Activated gamma-delta T cell treated with anti-CD3 and anti-CD28 coated beads, Interleukin-2, amount 50 U/mL, for 16 hours (primary cell): Measurements from ENCODE around the gene SLC6A4.
"Not testable (repeated sequence)": the region's sequence is repeated elsewhere in the genome, so short reads cannot be mapped to it uniquely, and the experiment has no call there.

Experiments used
- DNase-seq: peaks from one replicate; pipeline ENCODE4 v3.0.0-alpha.2; 2020; ENCODE audit warnings: low read depth

Gene SLC6A4

DNA sequence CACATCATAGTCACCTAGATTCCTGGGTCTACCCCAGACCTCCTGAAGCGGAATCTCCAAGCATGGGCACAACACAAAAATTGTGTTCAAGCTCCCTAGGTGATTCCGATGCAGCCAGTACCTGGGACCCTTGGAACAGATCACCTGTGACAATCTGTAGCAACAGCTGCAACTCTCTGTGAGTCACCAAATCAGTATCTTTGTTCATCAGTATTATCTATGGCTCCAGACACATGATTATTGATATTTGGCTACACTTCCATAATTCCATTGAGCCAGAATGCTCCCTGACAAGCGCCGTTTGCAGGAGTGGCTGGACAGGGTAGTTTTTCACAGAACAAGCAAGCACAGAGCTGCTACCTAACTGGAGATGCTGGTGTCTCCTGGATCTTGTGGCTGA, 16.2 kb downstream of the SLC6A4 start:
- DNase-seq = no peak

DNA sequence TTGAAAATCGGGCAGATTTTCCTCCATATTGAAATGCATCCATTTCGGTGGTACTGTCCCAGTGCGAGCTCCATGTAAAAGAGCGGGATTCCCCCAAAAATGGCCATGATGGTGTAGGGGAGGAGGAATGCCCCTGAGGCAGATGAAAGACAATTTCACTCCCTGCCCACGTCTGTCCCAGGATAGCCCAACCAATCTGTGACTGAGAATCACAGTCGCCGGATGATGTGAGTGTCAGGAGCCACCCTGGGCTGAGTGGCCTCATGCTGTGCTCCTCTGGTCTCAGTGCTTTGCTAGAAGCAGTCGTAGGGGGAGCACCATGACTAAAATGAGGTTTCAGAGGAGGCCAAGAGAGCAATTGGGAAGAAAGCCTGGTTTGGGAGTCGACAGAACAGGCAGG, 16.7 kb downstream of the SLC6A4 start:
- DNase-seq = no peak

- DNase-seq = no peak
Measured at GRCh38 chr17:30217746-30218245, 17.7 kb downstream of the SLC6A4 start.

- DNase-seq = no peak
Measured at GRCh38 chr17:30217054-30217453, 18.4 kb downstream of the SLC6A4 start.

GRCh38 chr17:30212750-30213149, 22.7 kb downstream of the SLC6A4 start:
- no peak for DNase-seq

GRCh38 chr17:30211371-30211770, 24.1 kb downstream of the SLC6A4 start:
- no peak for DNase-seq

DNA sequence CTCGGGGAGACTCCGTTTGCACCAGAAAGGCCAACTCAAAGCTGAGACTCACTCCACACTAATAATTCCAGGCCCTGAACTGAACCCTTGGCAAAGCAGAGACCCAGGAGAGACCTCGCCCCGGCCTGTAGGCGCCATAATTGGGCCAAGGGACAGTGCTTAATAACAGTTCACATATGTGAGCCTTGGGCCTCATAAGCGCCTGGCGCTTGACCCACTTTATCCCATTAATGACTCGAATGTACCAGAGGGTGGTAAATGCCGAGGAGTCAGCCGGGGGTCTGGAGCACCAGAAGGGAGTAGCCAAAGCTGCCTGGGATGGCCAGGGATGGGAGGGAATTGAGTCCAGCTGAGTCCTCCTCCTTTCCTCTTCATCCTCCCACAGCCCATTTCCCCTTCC, 24.6 kb downstream of the SLC6A4 start:
- DNase-seq = no peak

DNA sequence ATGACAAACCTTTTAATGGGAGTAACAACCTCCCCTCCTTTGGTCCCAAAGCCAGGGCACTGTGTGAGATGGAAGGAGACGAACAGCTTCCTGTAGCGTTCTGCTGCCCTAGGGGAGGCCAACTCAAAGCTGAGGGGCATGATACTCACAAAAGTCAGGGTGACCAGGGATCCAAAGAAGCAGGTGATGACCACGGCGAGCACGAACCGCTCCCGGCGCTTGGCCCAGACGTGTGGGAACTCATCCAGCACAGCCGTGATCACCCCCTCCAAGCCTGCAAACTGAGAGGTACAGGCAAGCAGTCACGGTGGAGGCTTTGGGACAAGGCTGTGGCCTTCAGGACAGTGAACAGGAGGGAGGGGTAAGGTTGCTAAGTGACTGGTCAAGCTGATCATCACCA, 25.1 kb downstream of the SLC6A4 start:
- DNase-seq = no peak

- no peak for DNase-seq
Measured at GRCh38 chr17:30209930-30210329, 25.6 kb downstream of the SLC6A4 start.

DNA sequence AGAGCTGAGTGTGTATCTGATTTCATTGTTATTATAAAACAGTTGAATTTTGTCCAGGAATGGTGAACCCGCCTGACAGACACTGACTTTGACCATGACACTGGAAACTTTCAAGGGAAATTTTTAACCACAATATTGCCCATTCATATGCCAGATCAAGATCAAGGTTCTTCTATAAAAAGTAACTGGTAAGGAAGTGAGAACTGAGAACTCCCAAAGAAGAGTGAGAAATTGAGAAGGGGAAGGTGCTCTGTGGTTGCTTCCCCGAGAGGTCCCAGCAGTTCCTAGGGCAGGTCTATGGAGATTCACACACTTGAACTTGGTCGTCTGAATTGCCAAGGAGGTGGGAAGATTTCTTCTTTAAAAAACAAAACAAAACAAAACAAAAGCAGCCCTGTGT, 27.3 kb downstream of the SLC6A4 start:
- no peak for DNase-seq

DNA sequence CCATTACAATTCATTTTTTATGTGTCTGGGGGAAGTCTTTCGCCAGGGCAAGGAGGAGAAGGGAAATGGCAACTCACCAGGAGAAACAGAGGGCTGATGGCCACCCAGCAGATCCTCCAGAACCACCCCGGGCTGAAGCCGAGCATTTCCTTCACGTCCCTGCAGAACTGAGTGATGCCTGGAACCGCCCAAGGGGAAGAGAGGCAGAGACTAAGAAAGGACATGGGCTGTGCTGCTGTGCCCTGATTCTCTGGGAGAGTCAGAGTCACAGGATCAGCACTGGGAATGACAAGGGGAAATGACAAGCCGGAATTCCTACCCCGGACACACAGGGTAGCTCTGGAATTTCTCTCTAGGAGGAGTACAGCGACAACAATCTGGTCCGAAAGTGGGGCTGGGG, 27.8 kb downstream of the SLC6A4 start:
- DNase-seq = no peak

GRCh38 chr17:30203471-30203981, 32.0 kb downstream of the SLC6A4 start:
- no peak for DNase-seq

DNA sequence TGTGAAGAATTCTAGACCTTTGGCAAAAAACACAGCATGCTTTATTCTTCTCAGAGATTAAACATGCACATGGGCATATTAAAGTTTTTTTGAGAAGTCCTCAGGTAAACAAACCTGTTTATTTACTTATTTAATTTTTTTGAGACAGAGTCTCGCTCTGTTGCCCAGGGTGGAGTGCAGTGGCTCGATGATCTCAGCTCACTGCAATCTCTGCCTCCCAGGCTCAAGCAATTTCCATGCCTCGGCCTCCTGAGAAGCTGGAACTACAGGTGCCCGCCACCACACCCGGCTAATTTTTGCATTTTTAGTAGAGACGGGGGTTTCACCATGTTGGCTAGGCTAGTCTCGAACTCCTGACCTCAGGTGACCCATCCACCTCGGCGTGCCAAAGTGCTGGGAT, 34.8 kb downstream of the SLC6A4 start:
- not testable (repeated sequence) for DNase-seq

GRCh38 chr17:30200106-30200505, 35.4 kb downstream of the SLC6A4 start:
- no peak for DNase-seq

DNA sequence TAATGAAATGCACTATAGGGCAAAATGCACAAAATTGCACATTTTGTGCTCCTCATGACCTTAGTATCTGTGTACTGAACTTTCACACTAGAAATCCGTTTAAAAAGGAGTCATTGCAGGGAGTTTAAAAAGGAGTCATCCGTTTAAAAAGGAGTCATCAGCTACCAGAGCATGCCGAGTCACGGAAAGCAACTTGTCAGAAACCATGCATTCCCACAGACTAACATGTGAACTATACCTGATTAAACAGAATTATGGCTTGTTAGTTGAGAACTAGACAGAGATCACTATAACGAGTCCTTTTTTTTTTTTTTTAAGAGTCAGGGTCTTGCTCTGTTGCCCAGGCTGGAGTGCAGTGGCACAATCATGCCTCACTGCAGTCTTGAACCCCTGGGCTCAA, 35.9 kb downstream of the SLC6A4 start:
- DNase-seq = no peak

DNA sequence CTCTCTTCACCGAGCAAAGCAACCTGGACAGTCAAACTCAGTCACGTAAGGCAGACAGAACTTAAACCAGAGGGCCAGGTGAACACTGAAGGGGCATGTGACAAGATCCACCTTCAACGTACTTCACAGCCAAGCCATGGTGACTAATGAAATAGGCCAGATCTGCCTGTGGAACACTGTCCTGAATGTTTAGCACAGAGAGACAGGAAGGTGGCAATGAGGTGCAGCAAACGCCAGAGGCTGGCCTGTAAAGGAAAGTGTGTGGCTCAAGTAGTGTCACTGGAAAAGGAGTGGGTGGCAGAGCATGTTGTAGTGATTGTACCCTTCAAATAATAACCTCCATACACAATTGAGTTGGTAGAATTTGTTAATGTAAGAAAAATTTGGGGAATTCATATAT, 38.1 kb downstream of the SLC6A4 start:
- no peak for DNase-seq

GRCh38 chr17:30196504-30196903, 39.0 kb downstream of the SLC6A4 start:
- no peak for DNase-seq

GRCh38 chr17:30191072-30191471, 44.4 kb downstream of the SLC6A4 start:
- no peak for DNase-seq

DNA sequence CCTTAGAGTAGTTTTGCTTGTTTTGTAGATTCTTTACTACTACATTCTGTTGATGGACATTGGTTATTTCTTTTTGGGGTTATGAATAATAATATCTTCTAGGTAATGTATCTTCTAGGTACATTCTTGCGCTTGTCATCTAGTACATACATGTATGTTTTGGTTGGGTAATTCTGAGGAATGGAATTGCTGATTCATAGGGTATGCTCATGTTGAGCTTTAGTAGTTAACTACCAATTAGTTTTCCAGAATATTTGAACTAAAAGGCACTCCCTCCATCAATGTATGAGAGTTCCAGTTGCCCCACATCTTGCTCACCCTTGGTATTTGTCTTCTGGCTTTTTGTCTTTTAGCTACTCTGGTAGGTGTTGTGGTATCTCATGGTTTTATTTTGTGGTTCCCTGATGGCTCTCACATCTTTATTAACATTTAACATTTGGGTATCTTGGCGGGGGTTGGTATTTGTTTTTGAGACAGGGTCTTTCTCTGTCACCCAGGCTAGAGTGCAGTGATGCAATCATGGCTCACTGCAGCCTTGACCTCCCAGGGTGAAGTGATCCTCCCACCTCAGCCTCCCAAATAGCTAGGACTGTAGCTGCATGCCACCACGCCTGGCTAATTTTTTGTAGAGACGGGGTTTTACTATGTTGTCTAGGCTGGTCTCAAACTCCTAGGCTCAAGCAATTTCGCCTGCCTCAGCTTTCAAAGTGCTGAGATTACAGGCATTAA, 47.1 kb downstream of the SLC6A4 start:
- no peak for DNase-seq

DNA sequence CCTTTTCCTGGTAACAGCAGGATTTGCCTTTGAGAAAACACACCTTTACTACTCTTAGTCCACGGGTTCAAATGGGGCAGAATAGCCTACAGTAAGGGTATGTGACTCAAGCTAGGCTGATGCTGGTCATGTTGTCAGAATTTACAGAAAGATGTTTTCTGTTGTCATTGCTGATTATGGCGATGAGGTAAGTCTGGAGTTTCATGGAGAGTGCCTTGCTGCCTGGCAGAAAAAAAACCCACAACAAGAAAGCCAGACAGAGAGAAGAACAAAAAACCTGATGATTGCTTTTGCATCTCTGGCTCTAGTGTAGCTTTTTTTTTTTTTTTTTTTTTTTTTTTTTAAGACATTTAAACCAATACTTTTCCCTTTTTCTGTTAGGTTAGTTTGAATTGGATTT, 47.9 kb downstream of the SLC6A4 start:
- no peak for DNase-seq

GRCh38 chr17:30186761-30187160, 48.7 kb downstream of the SLC6A4 start:
- no peak for DNase-seq

GRCh38 chr17:30176855-30177254, 58.6 kb downstream of the SLC6A4 start:
- DNase-seq = no peak

DNA sequence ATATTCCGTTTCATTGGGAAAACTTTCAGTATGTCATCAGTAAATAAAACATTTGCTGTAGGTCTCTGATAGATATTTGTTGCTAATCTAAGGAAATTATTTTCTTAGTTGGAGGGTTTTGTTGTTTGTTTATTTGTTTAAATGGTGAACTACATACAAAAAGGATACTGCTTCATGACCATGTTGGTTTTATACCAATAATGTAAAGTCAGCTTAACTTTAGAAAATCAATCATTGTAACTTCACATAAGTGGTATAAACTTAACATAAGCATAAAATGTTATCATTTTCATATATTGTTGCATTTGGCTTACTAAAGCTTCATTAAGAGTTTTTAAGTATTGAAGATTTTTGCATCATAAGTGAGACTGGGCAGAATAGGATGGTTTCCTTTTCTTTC, 60.9 kb downstream of the SLC6A4 start:
- DNase-seq = no peak

DNA sequence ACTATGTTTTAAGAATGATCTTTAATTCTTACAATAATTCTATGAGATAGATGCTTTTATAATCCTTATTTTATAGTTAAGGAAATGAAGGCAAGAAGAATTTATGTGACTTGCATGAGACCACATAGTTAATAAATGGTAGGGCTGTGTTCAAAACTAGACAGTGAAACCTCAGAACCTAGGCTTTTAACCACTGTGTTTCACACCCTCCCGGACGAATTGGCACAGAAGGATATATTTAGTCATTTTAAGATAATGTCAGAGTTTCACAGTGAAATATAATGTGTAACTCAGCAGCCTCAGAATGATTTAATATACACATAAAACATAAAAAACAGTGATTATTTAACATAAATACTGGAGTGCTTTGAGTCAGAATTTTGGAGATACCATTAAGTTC, 61.8 kb downstream of the SLC6A4 start:
- no peak for DNase-seq
